IMR-90 (cell line): ENCODE results near the gene HPSE2. TPM values are rescaled to one million over a fixed set of nuclear protein-coding genes. Genes with fewer than 3 reads are reported as not detected.

Source experiments
- ATAC-seq: fragments of 200-7000 bp; cut with Tn5 transposase; 2 replicates; pipeline ENCODE4 v1.9.1; 2020; ENCODE audit warnings: low read depth, mild to moderate bottlenecking, moderate library complexity
- BruUV-seq: library from RNA; stranded (reverse); fragments of 400-500 nt; replicated peaks from 2 replicates; lab custom pipeline; 2021; lab: Mats Ljungman, UMichigan
- CTCF ChIA-PET: fragments of 300-600 bp; formaldehyde crosslinking; extraction: SDS; loops from one replicate; lab custom pipeline; 2021; ENCODE audit warnings: antibody characterized with exemption; lab: Yijun Ruan, JAX
- POLR2A ChIA-PET: fragments of 300-600 bp; sonication (Branson Sonifier 250); formaldehyde crosslinking; loops from one replicate; lab custom pipeline; 2022; ENCODE audit warnings: antibody characterized with exemption; ENCODE audit not compliant: unreplicated experiment; lab: Charles Lee
- DNase-seq: peaks from one replicate; pipeline ENCODE4 v3.0.0; 2013
- H2AFZ ChIP-seq: replicated peaks from 2 replicates; pipeline ENCODE3; 2013; ENCODE audit warnings: low read length, mild to moderate bottlenecking; ENCODE audit not compliant: poor library complexity
- H2AK5ac ChIP-seq: 2 replicates; pipeline ENCODE4 v1.6.1; 2013; ENCODE audit warnings: low read depth, low read length, inconsistent platforms
- H2AK9ac ChIP-seq: replicated peaks from 2 replicates; pipeline ENCODE3; 2013; ENCODE audit warnings: mild to moderate bottlenecking, low read depth, low read length, moderate library complexity; ENCODE audit not compliant: poor library complexity
- H2BK120ac ChIP-seq: 2 replicates; pipeline ENCODE4 v1.6.1; 2013; ENCODE audit warnings: low read depth, low read length, inconsistent platforms
- H2BK15ac ChIP-seq: 3 replicates; pipeline ENCODE4 v1.6.1; 2013; ENCODE audit warnings: low read depth, low read length, inconsistent platforms
- H2BK20ac ChIP-seq: 2 replicates; pipeline ENCODE4 v1.6.1; 2013; ENCODE audit warnings: low read depth, mild to moderate bottlenecking, inconsistent platforms, low read length, moderate library complexity
- H2BK5ac ChIP-seq: 2 replicates; pipeline ENCODE4 v1.6.1; 2013; ENCODE audit warnings: mild to moderate bottlenecking, low read depth, low read length, inconsistent platforms; ENCODE audit not compliant: poor library complexity, severe bottlenecking
- H3K14ac ChIP-seq: replicated peaks from 2 replicates; pipeline ENCODE4 v1.6.1; 2013; ENCODE audit warnings: low read depth, low read length, inconsistent platforms
- H3K18ac ChIP-seq: 2 replicates; pipeline ENCODE4 v1.6.1; 2013; ENCODE audit warnings: low read depth, low read length, control low read depth
- H3K23ac ChIP-seq: 2 replicates; pipeline ENCODE4 v1.6.1; 2013; ENCODE audit warnings: low read depth, low read length, inconsistent platforms
- H3K27ac ChIP-seq: 2 replicates; pipeline ENCODE4 v1.5.1; 2013; ENCODE audit warnings: mild to moderate bottlenecking, control low read depth, low read length; ENCODE audit not compliant: insufficient read depth
- H3K27me3 ChIP-seq: 2 replicates; pipeline ENCODE4 v1.6.1; 2013; ENCODE audit warnings: low read length; ENCODE audit not compliant: control insufficient read depth, insufficient read depth
- H3K36me3 ChIP-seq: 2 replicates; pipeline ENCODE4 v1.6.1; 2013; ENCODE audit warnings: low read length, mixed read lengths; ENCODE audit not compliant: control insufficient read depth, insufficient read depth
- H3K4ac ChIP-seq: 2 replicates; pipeline ENCODE4 v1.6.1; 2013; ENCODE audit warnings: low read depth, low read length, inconsistent platforms
- H3K4me1 ChIP-seq: 2 replicates; pipeline ENCODE4 v1.6.1; 2013; ENCODE audit warnings: low read length, mixed read lengths; ENCODE audit not compliant: control insufficient read depth, insufficient read depth
- H3K4me2 ChIP-seq: 2 replicates; pipeline ENCODE4 v1.6.1; 2013; ENCODE audit warnings: low read depth, mild to moderate bottlenecking, control low read depth, low read length, moderate library complexity
- H3K4me3 ChIP-seq: 2 replicates; pipeline ENCODE4 v1.5.1; 2013; ENCODE audit warnings: low read depth, mild to moderate bottlenecking, control low read depth, low read length, moderate library complexity; ENCODE audit not compliant: insufficient read depth
- H3K56ac ChIP-seq: 2 replicates; pipeline ENCODE4 v1.6.1; 2013; ENCODE audit warnings: low read length, inconsistent platforms; ENCODE audit not compliant: insufficient read depth; ENCODE audit errors: extremely low read depth
- H3K79me1 ChIP-seq, 2 experiments: 2 replicates each; pipeline ENCODE4 v1.6.1; 2013; ENCODE audit warnings: low read length in 2 of 2, inconsistent platforms in 1 of 2, low read depth in 1 of 2
- H3K9ac ChIP-seq: 2 replicates; pipeline ENCODE4 v1.6.1; 2013; ENCODE audit warnings: low read depth, low read length, control low read depth
- H3K9me1 ChIP-seq: 2 replicates; pipeline ENCODE4 v1.6.1; 2013; ENCODE audit warnings: low read length, inconsistent platforms; ENCODE audit not compliant: insufficient read depth
- H3K9me3 ChIP-seq: 2 replicates; pipeline ENCODE4 v1.6.1; 2013; ENCODE audit warnings: low read length; ENCODE audit not compliant: control insufficient read depth, insufficient read depth
- H4K20me1 ChIP-seq: 2 replicates; pipeline ENCODE4 v1.6.1; 2013; ENCODE audit warnings: low read length, inconsistent platforms; ENCODE audit not compliant: insufficient read depth
- H4K5ac ChIP-seq: 2 replicates; pipeline ENCODE4 v1.6.1; 2013; ENCODE audit warnings: mild to moderate bottlenecking, low read depth, low read length, control low read depth
- H4K8ac ChIP-seq, 2 experiments: 2 replicates each; pipeline ENCODE4 v1.6.1; 2013; ENCODE audit warnings: low read depth in 2 of 2, low read length in 2 of 2, control low read depth in 1 of 2, inconsistent platforms in 1 of 2
- H4K91ac ChIP-seq: 2 replicates; pipeline ENCODE4 v1.6.1; 2013; ENCODE audit warnings: low read depth, low read length, inconsistent platforms; ENCODE audit not compliant: insufficient read depth
- BHLHE40 ChIP-seq: fragments of 150-350 bp; IDR thresholded peaks from 2 replicates; pipeline ENCODE4 v1.6.1; 2016; ENCODE audit warnings: mild to moderate bottlenecking, low read depth, low read length
- CEBPB ChIP-seq: IDR thresholded peaks from 2 replicates; pipeline ENCODE4 v1.6.1; 2012; ENCODE audit warnings: low read depth, low read length, improper control_type of control experiment
- CHD1 ChIP-seq: IDR thresholded peaks from 2 replicates; pipeline ENCODE4 v1.6.1; 2012; ENCODE audit warnings: low read depth, low read length, improper control_type of control experiment
- CTCF ChIP-seq: conservative IDR thresholded peaks from 2 replicates; pipeline ENCODE4 v1.5.1; 2012; ENCODE audit warnings: mild to moderate bottlenecking, low read depth, low read length, improper control_type of control experiment
- ELK1 ChIP-seq: fragments of 150-350 bp; IDR thresholded peaks from 2 replicates; pipeline ENCODE4 v1.6.1; 2016; ENCODE audit warnings: low read depth, mild to moderate bottlenecking, low read length, moderate library complexity, borderline replicate concordance
- FOS ChIP-seq: fragments of 150-350 bp; IDR thresholded peaks from 2 replicates; pipeline ENCODE4 v1.6.1; 2016; ENCODE audit warnings: low read depth, low read length
- MAFK ChIP-seq: IDR thresholded peaks from 2 replicates; pipeline ENCODE4 v1.6.1; 2012; ENCODE audit warnings: low read depth, low read length, improper control_type of control experiment
- MAZ ChIP-seq: IDR thresholded peaks from 2 replicates; pipeline ENCODE4 v1.6.1; 2012; ENCODE audit warnings: low read depth, mild to moderate bottlenecking, low read length, improper control_type of control experiment, moderate library complexity, borderline replicate concordance
- MXI1 ChIP-seq: IDR thresholded peaks from 2 replicates; pipeline ENCODE4 v1.6.1; 2012; ENCODE audit warnings: low read depth, mild to moderate bottlenecking, low read length, moderate library complexity, borderline replicate concordance
- NFE2L2 ChIP-seq: fragments of 150-350 bp; IDR thresholded peaks from 2 replicates; pipeline ENCODE4 v1.6.1; 2016; ENCODE audit warnings: low read depth, mild to moderate bottlenecking, low read length
- POLR2A ChIP-seq: IDR thresholded peaks from 2 replicates; pipeline ENCODE4 v1.6.1; 2012; ENCODE audit warnings: mild to moderate bottlenecking, low read depth, low read length
- RAD21 ChIP-seq: IDR thresholded peaks from 2 replicates; pipeline ENCODE4 v1.6.1; 2012; ENCODE audit warnings: low read length, improper control_type of control experiment
- RCOR1 ChIP-seq: IDR thresholded peaks from 2 replicates; pipeline ENCODE4 v1.6.1; 2012; ENCODE audit warnings: mild to moderate bottlenecking, low read length, improper control_type of control experiment; ENCODE audit not compliant: insufficient replicate concordance
- RFX5 ChIP-seq: IDR thresholded peaks from 2 replicates; pipeline ENCODE4 v1.8.0; 2012; ENCODE audit warnings: low read depth, mild to moderate bottlenecking, low read length, moderate library complexity
- SMC3 ChIP-seq: fragments of 150-350 bp; IDR thresholded peaks from 2 replicates; pipeline ENCODE4 v1.6.1; 2016; ENCODE audit warnings: low read depth, mild to moderate bottlenecking, antibody characterized with exemption, low read length, moderate library complexity
- USF2 ChIP-seq: fragments of 150-350 bp; IDR thresholded peaks from 2 replicates; pipeline ENCODE4 v1.6.1; 2017; ENCODE audit warnings: mild to moderate bottlenecking, antibody characterized with exemption, low read length, low read depth
- WGBS, 2 experiments: methylation state at CpG; one replicate each; pipeline versions ENCODE4 v1.1.5 to v1.1.7; 2013; ENCODE audit warnings: missing lambda C conversion rate in 2 of 2; ENCODE audit not compliant: insufficient read length in 1 of 2; ENCODE audit errors: extremely low coverage in 2 of 2; 5-methylcytosine and 5-hydroxymethylcytosine counted together
- dilution Hi-C: fragments of 300-500 bp; cut with HindIII; formaldehyde crosslinking; loops from one replicate; pipeline ENCODE4 v1.14.3; 2018; ENCODE audit warnings: low sequenced_read_pairs; ENCODE audit not compliant: unreplicated experiment
- in situ Hi-C: fragments of 300-500 bp; cut with MboI; formaldehyde crosslinking; loops from 3 replicates; pipeline ENCODE4 v1.14.3; 2019; ENCODE audit warnings: low sequenced_read_pairs, inconsistent platforms, mixed read lengths
- intact Hi-C: fragments of 100-400 bp; cut with micrococcal nuclease; formaldehyde crosslinking; loops from 2 replicates; pipeline ENCODE4 v1.10.0; 2022
- polyA plus RNA-seq, 3 experiments: library from polyadenylated mRNA; depleted of rRNA; stranded (reverse); fragments of >200 nt; gene quantifications; 2 replicates each; pipeline ENCODE4 v1.2.3, GENCODE V29; 2012; ENCODE audit warnings: low replicate concordance in 1 of 3
- total RNA-seq: library from RNA; depleted of rRNA; stranded (reverse); fragments of >200 nt; gene quantifications from 2 replicates; pipeline ENCODE4 v1.2.3, GENCODE V29; 2012

HPSE2 gene
- total and polyA plus RNA-seq, 2 of the 4 experiments (the other 2 are of a cell fraction) = not detected

- Histone ChIP-seq H2AK5ac (no peak overlapping the region), H3K56ac (no peak overlapping the region), H3K4ac (no peak overlapping the region), H2BK5ac (no peak overlapping the region), H3K4me2 (no peak overlapping the region), H3K9me3 (no peaks in the 10 kb centered on the region), H3K14ac (no peak overlapping the region), H3K4me3 (no peak overlapping the region), H4K8ac (no peak overlapping the region), H3K23ac (no peak overlapping the region), H4K20me1 (no peaks in the 10 kb centered on the region), H3K9ac (no peak overlapping the region), H3K18ac (no peak overlapping the region), H4K91ac (no peak overlapping the region), H4K5ac (no peak overlapping the region), H2AK9ac (no peak overlapping the region), H3K27me3 (no peaks in the 10 kb centered on the region), H2BK120ac (no peak overlapping the region), H3K9me1 (no peaks in the 10 kb centered on the region), H2BK15ac (no peak overlapping the region), H3K36me3 (no peaks in the 10 kb centered on the region), H2AFZ (no peak overlapping the region), H2BK20ac (no peak overlapping the region), H3K4me1 (no peaks in the 10 kb centered on the region), H3K79me1 (no peaks in the 10 kb centered on the region), H3K27ac (no peak overlapping the region)
- ChIA-PET POLR2A (no interaction called here), CTCF (no interaction called here)
- dilution Hi-C loops (no loop called here), in situ Hi-C loops (no loop called here), intact Hi-C loops (no loop called here)
- BruUV-seq = no TSS peak
- no CpG with 5 or more reads among the region's 5 CpGs for WGBS, 2 experiments
- no peak for ATAC-seq
- TF ChIP-seq CTCF = no peak
- TF ChIP-seq POLR2A = no peak
- TF ChIP-seq BHLHE40 = no peak
- TF ChIP-seq CHD1 = no peak
- no peak for TF ChIP-seq SMC3
- no peak for TF ChIP-seq FOS
- no peak for TF ChIP-seq CEBPB
- no peak for TF ChIP-seq MAFK
- TF ChIP-seq RCOR1 = no peak
- no peak for TF ChIP-seq USF2
- TF ChIP-seq RFX5 = no peak
- no peak for TF ChIP-seq MXI1
- TF ChIP-seq ELK1 = no peak
- TF ChIP-seq RAD21 = no peak
- TF ChIP-seq MAZ = no peak
- TF ChIP-seq NFE2L2 = no peak
- no peak for DNase-seq
These were observed 664.8 kb downstream of the HPSE2 start for GRCh38 chr10:98570834-98571233.
